HG03354 (cell line): ENCODE measurements around the gene GLP1R.

Experiments
- ATAC-seq: cut with Tn5 transposase; IDR thresholded peaks from one replicate; pipeline ENCODE4 v1.9.1; 2021; ENCODE audit warnings: mild to moderate bottlenecking; ENCODE audit not compliant: unreplicated experiment, poor library complexity, severe bottlenecking

Gene GLP1R

DNA sequence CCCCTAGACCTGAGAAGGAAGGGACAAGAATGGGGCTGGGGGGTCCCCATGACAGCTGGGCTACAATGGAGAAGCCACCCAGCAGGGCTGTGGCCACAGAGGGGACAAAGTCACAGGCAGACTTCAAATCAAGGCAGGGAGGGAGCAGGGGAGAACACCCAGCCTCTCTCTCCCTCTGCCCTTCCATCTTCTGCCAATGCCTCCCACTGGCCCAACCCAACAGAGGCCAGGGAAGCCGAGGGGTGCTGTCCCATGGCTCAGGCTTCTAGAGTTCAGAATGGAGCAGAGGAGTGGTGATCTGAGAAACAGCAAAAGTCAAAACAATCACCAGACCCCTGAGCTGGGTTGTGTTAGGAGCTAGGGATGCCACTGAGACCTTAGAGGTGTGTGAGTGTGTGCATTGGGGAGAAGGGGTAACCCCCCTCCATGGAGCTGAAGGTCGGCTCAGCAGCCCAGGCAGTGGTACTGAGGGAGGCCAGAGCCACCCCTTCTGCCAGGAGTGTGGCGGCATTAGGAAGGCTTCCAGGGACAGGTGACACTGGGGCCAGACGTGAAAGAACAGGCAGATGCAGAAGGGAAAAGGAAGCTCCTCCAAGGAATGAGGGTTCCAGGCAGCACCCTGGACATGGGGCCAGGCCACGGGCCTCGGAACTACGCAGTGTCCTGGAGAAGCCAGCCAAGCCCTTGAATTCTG lies 12.0 kb downstream of the GLP1R start:
- no peak for ATAC-seq

DNA sequence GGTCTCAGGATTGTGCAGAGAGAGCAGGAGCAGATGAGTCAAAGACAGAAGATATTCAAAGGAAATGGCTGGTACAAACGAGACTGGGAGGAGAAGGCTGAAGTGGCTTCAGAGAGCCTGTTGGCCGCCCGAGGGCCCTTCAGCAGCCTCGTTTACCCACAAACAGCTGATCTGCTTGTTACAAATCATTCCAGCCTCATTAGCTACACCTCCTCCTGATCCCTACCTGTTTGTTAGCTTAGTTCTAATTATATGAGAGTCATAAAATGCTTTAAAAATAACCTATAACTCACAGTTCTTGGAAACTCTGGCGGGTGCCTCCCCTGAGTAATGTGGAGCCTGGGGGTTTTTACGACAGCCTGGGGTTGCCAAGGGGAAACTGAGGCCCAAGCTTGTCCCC lies 12.6 kb downstream of the GLP1R start:
- ATAC-seq: no peak

DNA sequence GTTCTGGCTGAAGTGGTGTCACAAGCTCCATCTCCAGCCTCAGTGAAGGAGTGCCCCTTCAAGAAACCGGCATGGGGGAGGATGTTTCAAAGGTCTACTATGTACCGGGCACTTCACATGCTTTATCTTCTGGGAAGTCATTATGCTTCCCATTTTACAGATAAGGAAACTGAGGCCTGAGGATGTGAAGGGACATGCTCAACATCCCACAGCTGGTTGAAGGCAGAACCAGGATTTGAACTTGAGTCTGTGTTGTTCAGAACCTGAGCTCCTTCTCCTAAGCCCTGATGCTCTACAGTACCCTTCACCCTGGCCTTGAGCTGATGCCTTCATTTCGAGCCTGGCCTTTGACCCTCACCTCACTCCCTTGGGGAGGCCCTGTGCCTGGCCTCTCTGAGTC lies 13.0 kb downstream of the GLP1R start:
- ATAC-seq: no peak

DNA sequence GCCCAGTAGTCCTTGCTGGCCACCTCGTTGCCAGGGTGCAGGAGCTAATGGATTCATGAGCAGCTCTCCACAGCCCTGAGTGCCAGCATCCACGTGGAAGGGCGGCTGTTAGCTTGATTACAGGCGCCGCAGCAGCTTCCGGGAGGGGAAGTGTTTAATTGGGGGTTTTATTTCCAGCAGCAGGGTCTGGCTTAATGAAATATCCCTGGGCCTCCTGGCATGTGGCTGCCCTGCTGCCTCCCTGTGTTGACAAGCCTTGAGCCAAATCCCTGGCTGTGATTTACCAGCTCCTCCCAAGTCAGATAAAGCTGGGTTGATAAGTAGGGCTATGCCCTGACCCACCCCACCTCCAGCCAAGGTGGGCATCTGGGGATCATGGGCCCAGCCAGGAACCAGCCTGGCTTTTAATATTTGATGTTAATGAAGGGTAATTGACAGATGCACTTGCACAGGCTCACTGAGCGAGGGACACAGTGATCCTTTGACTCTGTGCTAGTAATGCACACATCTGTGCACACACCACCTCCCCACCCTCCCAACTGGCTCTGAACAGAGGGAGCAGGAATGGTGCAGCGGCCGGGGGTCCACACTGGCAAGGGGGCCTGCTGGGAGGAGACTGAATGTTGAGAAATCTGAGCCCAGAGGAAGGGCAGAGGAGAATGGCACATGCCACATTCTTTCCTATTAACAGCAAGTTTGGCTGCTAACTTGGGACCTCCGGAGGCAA lies 13.6 kb downstream of the GLP1R start:
- no peak for ATAC-seq

DNA sequence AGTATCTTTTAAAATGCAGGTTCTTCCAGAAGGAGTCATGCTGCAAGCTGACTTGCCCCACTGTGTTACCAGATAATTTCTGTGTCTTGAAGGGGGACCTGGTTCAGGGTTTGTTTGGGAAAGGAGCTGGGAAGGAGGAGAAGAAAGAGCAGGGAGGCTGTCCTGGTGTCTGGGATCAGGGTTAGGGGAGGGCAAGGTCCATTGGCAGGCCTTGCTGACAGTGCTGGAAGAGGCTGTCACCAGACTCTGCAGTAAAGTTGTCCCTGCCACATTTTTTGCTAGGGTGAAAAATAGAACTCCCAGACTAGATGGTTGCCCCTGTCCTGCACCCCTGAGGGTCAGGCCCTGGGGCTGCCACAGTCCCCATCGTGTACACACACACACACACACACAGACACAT lies 14.9 kb downstream of the GLP1R start:
- no peak for ATAC-seq

DNA sequence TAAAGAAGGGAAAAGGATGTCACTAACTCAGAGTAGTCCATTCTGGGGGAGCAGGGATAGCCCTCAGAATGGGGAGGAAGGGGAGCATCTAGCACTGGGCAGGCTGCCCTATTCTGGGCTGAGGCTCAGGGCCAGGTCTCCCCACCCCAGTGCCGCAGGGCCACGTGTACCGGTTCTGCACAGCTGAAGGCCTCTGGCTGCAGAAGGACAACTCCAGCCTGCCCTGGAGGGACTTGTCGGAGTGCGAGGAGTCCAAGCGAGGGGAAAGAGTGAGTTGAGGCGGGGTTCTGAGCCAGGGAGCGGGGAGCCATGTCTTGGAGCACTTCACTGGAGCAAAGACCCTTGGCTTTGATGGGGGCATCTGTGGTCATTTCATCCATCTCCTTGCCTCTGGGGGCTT lies 17.0 kb downstream of the GLP1R start:
- ATAC-seq: no peak

DNA sequence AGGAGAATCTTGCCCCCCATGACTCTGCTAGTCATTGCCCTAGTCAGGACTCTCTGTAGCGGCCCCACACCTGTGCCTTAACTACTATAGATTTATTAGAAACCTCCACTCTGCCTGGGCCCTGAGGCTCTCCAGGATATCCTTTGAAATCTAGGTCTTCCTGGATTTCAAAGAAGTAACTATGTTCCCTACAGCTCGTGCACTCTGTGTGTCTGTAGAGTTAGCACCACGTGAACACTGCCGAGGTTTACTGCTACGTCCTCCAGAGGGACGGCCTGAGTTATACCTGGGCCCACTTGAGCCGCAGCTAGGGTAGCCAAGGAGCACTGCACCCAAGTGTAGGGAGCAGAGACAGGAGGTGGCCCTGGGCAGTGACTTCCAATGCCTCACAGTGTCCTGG lies 19.8 kb downstream of the GLP1R start:
- no peak for ATAC-seq

DNA sequence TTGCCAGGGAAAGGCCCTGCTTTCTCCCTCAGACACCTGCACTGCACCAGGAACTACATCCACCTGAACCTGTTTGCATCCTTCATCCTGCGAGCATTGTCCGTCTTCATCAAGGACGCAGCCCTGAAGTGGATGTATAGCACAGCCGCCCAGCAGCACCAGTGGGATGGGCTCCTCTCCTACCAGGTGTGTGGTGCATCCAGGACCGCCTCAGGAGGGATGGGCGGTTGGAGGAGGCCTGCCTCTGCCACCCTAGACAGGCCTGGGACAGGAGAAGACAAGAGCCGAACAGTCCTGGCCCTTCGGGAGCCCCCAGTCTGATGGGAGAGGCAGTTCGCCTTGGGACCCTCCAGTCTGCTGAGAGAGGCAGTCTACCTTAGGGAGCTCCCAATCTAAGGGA lies 24.2 kb downstream of the GLP1R start:
- ATAC-seq: no peak

DNA sequence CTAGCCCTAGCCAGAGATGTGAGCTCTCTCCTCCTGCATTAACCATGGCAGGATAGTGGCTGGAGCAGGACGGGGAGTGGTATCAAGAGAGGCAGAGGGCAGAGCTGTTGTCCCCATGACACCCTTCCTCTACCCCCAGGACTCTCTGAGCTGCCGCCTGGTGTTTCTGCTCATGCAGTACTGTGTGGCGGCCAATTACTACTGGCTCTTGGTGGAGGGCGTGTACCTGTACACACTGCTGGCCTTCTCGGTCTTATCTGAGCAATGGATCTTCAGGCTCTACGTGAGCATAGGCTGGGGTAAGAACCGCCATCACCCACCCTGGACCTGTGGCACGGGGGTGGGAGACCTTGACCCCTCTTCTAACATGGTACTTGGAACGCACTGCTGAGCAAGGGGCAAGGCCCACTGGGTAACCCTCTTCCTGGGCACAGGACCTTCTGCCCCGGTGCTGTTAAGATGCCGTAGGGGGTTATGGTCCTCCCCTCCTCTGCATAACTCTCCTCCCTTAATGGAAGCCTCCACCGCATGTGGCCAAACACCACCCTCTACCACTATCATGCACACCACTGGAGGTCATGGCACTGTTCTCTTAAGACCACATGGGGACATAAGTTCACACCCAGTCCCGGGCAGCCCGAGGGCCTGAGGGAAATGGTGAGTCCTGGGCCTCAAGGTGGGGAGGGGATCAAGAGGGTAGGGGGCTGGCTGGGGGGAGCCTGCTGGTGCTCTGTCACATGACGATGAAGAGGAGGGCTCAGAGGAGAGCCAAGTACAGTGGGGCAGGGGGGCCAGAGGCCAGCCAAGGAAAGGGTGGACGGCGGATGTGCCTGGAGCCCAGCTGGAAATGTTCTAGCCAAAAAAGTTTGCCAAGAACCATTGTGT lies 25.1 kb downstream of the GLP1R start:
- no peak for ATAC-seq

DNA sequence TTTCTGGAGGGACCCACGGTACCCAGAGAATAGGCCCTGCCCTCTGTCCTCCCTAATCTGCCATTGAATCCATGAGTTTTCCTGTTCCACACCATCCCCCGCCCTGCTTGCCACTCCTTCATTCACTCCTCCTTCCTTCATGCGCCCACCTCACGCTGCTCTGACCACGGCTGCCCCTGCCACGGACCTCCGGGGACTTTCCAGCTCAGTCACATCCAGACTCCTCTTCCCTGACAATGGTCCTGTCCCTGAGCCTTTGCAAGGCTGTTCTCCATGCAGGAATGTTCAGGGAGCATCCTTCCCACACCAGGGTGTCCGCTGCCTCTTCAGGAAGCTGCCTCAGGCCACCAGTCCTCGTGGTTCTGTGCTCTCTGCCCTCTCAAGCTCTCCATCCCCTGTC lies 25.9 kb downstream of the GLP1R start:
- ATAC-seq: no peak

DNA sequence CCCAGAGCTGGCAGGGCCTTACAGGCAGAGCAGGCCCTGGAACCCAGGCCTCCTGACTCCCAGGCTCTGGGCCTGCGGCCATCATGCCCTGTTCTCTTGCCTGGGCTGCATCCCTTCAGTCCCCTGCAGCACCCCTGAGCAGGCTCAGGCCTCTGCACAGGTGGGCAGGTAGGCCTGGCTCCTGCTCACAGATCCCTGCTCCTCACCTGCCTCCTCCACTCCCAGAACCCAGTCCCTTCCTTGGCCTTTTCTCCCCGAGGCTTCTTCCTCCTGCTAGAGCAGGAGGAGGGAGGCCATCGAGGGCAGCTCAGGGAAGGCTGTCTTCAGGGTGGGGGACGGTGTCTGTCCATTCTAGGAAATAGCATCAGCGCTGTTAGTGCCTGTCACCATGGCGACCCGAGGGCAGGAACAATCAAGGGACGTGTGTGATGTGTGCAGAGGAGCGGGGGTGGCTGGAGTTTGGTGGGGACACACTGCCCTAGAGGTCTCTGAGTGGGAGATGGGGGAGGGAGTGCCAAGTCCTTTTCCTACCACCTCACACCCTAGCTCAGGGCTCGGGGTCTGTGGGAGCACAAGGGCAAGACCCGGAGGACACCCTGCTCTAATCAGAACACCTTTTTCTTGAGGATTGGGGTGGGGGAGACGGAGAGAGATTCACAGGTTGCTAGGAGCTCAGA lies 26.6 kb downstream of the GLP1R start:
- no peak for ATAC-seq

DNA sequence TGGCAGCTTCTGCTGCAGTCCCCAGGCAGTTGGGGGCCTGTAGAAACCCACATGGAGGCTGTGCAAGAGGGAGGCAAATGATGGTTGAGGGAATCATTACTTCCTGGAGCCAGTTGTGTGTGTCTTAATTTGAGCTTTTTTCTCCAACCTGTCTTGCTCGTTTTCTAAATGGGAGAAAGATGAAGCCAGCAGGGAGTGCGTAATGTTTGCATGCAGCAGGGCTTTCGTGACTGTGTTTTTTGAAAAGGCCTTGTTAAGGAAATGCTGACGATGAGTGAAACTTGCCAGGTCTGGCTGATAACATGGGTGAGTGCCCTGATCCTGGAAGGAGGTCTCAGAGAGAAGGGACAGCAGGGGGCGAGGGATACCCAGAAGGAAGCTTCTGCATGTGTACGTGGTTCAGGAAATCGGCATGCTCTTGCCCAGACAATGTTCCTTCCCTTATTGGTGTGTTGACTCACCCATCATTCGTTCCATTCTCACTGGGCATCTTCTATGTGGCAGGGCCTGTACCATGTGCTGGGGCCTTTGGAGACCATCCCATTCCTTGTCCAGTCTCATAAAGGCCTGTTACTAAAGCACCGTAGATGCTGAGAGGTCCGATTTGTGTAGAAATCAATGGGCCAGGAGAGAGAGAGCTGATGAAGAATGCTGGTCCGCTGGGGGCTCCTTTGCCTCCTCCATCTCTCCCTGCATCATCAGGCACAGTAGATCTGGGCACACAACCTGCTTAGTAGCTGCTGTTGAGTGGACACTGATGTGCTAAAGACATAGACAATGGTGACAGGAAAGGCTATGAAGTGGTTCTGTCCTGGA lies 27.4 kb downstream of the GLP1R start:
- no peak for ATAC-seq

DNA sequence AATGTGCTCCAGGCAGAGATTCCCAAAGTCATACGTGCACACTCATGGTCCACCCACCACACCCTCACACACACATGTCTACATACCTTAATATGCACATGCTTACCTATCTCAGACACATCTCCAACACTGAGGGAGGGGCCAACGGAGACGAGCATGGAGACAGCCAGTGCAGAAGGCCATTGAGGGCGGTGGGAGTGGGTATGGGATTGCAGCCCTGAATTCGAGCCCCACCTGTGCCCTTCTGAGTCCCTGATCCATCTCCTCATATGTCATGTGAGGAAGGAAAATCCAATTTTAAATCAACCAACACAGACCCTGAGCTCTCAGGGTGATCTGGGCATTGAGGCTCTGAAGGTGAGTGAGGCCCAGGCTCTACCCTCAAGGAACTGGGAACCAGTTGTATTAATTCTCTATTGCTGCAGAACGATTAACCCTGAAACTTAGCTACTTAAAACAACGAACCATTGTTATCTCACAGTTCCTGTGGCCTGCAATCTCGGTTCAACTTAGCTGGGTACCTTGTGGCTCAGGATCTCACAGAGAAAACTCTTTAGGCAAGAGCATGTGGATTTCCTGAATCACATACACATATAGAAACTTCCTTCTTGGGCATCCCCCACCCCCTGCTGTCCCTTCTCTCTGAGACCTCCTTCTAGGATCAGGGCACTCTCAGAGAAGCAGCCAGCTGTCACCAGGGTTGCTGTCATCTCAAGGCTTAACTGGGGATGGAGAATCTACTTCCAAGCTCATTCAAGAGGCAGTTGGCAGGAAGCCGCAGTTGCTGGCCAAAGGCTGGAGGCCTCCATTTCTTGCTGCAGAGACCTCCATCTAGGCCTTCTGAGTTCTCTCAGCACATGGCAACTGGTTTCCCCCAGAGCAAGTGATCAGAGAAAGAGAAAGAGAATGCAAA lies 28.3 kb downstream of the GLP1R start:
- no peak for ATAC-seq

DNA sequence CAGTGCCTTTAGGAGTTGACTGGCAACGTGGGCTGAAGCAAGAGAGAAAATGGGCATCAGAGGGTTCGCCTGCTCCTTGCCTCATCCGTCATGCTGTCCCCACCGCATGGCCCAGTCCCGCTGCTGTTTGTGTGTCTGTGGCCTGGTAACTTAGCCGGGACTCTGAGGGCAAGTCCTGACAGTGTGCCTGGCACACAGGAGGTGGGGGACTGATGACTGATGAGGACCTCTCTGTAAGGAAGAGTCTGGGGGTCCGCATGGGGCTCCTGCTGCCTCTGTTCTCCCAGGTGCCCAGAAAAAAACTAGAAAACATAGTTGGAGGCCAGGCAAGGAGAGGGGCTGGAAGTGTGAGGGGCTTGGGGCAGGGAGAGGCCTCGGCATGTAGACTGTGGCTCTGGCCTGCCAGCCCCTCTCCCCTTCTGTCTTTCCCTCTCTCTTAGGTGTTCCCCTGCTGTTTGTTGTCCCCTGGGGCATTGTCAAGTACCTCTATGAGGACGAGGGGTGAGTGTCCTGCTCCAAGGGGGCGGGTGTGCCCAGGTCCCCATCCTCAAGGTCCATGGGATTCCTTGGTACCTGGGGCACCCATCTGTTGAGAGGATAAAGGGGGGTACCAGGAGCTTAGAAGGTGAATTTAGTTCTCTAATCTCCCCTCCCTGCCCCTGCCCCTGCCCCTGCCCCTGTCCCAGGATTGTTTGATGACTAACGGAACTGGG lies 29.5 kb downstream of the GLP1R start:
- no peak for ATAC-seq

DNA sequence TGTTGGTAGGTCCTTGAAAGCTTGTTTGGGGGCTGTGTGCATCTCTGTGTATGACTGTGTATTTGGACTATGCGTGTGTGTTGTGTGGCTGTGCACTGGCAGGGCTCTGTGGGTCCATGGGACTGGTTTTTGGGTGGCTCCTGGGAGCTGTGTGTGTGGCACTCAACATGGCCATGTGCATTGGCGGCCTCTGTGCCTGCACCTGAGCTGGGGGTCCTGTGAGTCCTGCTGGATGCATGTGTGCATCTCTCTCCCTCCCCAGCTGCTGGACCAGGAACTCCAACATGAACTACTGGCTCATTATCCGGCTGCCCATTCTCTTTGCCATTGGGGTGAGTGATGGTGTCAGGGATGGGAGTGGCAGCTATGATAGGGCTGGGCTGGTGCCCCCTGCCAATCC lies 30.1 kb downstream of the GLP1R start:
- ATAC-seq: no peak

DNA sequence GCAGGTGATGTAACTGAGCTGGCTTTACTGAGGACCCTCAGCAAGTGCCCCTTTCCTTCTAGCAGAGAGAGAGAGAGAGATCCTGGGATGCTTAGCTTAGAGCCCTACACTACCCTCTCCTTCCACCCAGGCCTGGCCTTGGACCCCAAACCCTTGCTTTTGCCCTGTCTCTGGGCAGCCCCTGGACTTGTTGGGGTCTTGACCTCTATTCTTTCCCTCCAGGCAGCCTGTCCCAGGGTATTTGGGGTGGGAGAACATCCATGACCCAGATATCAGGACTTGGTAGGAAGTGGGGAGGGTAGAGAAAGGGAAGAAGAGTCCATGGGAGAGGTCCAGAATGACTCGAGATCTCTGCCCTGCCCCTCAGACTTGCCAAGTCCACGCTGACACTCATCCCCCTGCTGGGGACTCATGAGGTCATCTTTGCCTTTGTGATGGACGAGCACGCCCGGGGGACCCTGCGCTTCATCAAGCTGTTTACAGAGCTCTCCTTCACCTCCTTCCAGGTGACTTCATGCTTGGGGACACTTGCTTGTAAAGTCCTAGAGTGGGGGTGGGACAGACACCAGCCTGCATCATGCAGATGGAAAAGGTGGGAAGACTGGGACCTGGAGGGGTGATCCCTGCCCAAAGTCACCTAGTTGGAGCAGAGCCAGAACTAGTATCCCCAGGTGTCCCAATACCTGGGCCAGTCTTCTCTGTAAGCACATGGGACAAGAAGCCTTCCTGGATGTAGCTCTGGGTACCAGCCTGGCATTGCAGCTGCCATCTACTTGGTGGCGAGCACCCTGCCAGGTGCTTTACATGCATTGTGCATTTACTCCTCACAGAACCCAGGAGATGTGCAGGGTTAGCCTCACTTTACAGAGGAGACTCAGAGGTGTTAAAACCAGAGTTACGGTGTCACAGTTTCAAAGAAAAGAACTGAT lies 30.9 kb downstream of the GLP1R start:
- ATAC-seq: no peak
